ENCODE data around the gene TDRD10. TPM values are rescaled to one million over a fixed set of nuclear protein-coding genes. Genes with fewer than 3 reads are reported as not detected.
A peak's percentile ranks its signal among the peaks of the same experiment; 100 is the strongest.

The TDRD10 gene
- total and polyA plus RNA-seq, 2 of the 8 experiments (the other 6 are each of a cell fraction or from before 2014, with no cell fraction given): 0.15 to 0.27 TPM

DNA sequence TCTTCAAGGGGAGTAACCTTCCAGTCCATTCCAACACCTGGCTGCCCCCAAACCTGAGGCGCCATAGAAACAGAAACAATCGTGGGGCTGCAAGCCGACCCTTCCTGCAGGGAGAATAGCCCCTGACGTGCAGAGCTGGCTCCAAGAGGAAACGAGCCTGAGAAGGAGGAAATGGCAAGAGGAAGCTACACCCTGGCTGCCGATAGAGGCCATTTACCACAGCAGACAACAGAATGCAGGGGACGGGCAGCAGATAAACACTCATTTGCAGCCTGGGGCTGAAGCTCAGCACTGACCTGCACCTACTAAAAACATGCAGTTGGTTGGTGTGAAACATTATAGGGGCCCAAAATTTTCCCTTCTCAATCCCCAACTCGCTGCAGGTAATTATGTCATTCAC lies 8.7 kb upstream of the TDRD10 start:
- no peaks in the 10 kb centered on the region for H3K9me3 ChIP-seq (ENCODE audit: insufficient read depth in 2 of 2, low read depth in 1 of 2, low read length in 1 of 2)
- no peak overlapping the region for H3K9ac ChIP-seq (replicated peaks in 1 of 4; ENCODE audit: extremely low read depth in 1 of 4, low read depth in 3 of 4, low read length in 3 of 4)
- no peak overlapping the region for H3K4me3 ChIP-seq (ENCODE audit: extremely low read depth in 1 of 4, insufficient read depth in 2 of 4, low read depth in 3 of 4, low read length in 4 of 4)
- no peak overlapping the region; the same call in 1 of the 2 replicates for H4K8ac ChIP-seq (ENCODE audit: extremely low read depth, insufficient read depth, low read length)
- H3K4me2 ChIP-seq (ENCODE audit: insufficient read depth in 1 of 2, low read depth in 2 of 2, low read length in 2 of 2): 0 out of 4 replicates have a peak overlapping the region, but pooled peaks of 1 of the 2 experiments have one; percentile 13
- TF ChIP-seq RFX5 (IDR thresholded peaks at IDR 0.05; ENCODE audit: borderline replicate concordance, low read depth, low read length) (no peak), KDM1A (IDR thresholded peaks at IDR 0.05; ENCODE audit: borderline replicate concordance, low read length) (no peak), RAD21 (IDR thresholded peaks at IDR 0.05 in 1 of 2, conservative IDR thresholded peaks at IDR 0.05 in 1 of 2; ENCODE audit: low read depth in 2 of 2, low read length in 2 of 2) (no peak), BRCA1 (IDR thresholded peaks at IDR 0.05; ENCODE audit: low read depth, low read length) (no peak), SIRT6 (IDR thresholded peaks at IDR 0.05; ENCODE audit: low read length) (no peak), CBX5 (IDR thresholded peaks at IDR 0.05; ENCODE audit: low read depth, low read length) (no peak), KDM5A (IDR thresholded peaks at IDR 0.05; ENCODE audit: low read length) (no peak), JUND (IDR thresholded peaks at IDR 0.05; ENCODE audit: low read length) (no peak), ZNF274 (IDR thresholded peaks at IDR 0.05; ENCODE audit: borderline replicate concordance, extremely low read depth, low read length) (no peak), RBBP5 (IDR thresholded peaks at IDR 0.05; ENCODE audit: borderline replicate concordance, low read depth, low read length) (no peak), SIX5 (IDR thresholded peaks at IDR 0.05; ENCODE audit: low read depth, low read length) (no peak), MAFK (IDR thresholded peaks at IDR 0.05; ENCODE audit: low read depth, low read length) (no peak), EP300 (IDR thresholded peaks at IDR 0.05; ENCODE audit: borderline replicate concordance in 1 of 2, low read depth in 2 of 2, low read length in 2 of 2) (no peak), POU5F1 (IDR thresholded peaks at IDR 0.05; ENCODE audit: low read depth, low read length) (no peak)
- H3K79me2 ChIP-seq (ENCODE audit: control insufficient read depth in 1 of 2, insufficient read depth in 2 of 2, low read length in 2 of 2): no peaks in the 10 kb centered on the region
- H3K27ac ChIP-seq (ENCODE audit: low read depth, low read length): no peak overlapping the region
- ChIA-PET CTCF (ENCODE audit: partially characterized antibody) (interaction anchor here (0.9 to 2.0 kb wide), 3 partner anchors 14 to 54 kb away, joined by 4 to 8 read pairs (median 4); no protein-coding TSS in a partner anchor), POLR2A (ENCODE audit: partially characterized antibody) (interaction anchor here (0.6 to 0.8 kb wide), 2 partner anchors 535 to 1040 kb away, joined by 3 to 5 read pairs; partner anchors contain the start of gene CRTC2)
- no peak overlapping the region for H3K23ac ChIP-seq (ENCODE audit: insufficient read length)
- H2BK15ac ChIP-seq (ENCODE audit: low read length): no peak overlapping the region
- no peaks in the 10 kb centered on the region for H3K36me3 ChIP-seq (ENCODE audit: control insufficient read depth in 2 of 4, insufficient read depth in 4 of 4, low read length in 3 of 4)
- H3K56ac ChIP-seq (replicated peaks; ENCODE audit: insufficient read length, low read depth, low read length): no peak overlapping the region
- no peak overlapping the region for H4K5ac ChIP-seq (ENCODE audit: insufficient read length, low read depth, low read length)
- H3K18ac ChIP-seq (ENCODE audit: extremely low read depth, low read length): no peak overlapping the region
- FAIRE-seq: no peak
- no peaks in the 10 kb centered on the region for H3K79me1 ChIP-seq (ENCODE audit: low read depth, low read length)
- no peak overlapping the region for H3K4ac ChIP-seq (replicated peaks; ENCODE audit: insufficient read length, low read depth, low read length)
- no peak overlapping the region for H2AK5ac ChIP-seq (ENCODE audit: low read depth, low read length)
- WGBS, 2 experiments (ENCODE audit: extremely low coverage in 1 of 2, insufficient coverage in 1 of 2, insufficient read length in 1 of 2, insufficient replicate concordance in 2 of 2, low coverage in 1 of 2, low lambda C conversion rate in 2 of 2, missing lambda C conversion rate in 1 of 2): 53% methylated on average over 8 of the region's 8 CpGs; no CpG with 5 or more reads in 1 of the 2 experiments
- no peaks in the 10 kb centered on the region for H3K23me2 ChIP-seq (ENCODE audit: low read depth, low read length)
- H3K27me3 ChIP-seq (replicated peaks in 1 of 4; ENCODE audit: control insufficient read depth in 3 of 4, extremely low read depth in 1 of 4, insufficient read depth in 3 of 4, low read length in 3 of 4): no peaks in the 10 kb centered on the region
- H2BK120ac ChIP-seq (replicated peaks; ENCODE audit: low read depth, low read length): no peak overlapping the region
- H4K91ac ChIP-seq (replicated peaks; ENCODE audit: insufficient read length, low read length): no peak overlapping the region
- H2BK20ac ChIP-seq (ENCODE audit: low read length): no peak overlapping the region
- H3K14ac ChIP-seq (ENCODE audit: insufficient read length): no peak overlapping the region
- DNase-seq (ENCODE audit: low read depth in 1 of 2, low spot score in 2 of 2): no peak
- peaks cover 0 to 4% (median 1%) of the 10 kb centered on the region in 4 experiments; a peak in 2 of 7 replicates for H3K4me1 ChIP-seq (replicated peaks in 1 of 4; ENCODE audit: control insufficient read depth in 3 of 4, insufficient read depth in 4 of 4, low read length in 3 of 4)
- no peak overlapping the region for H2BK12ac ChIP-seq (ENCODE audit: low read depth, low read length)
- no peaks in the 10 kb centered on the region for H4K20me1 ChIP-seq (replicated peaks in 1 of 2; ENCODE audit: control insufficient read depth in 1 of 2, insufficient read depth in 2 of 2, low read length in 2 of 2)
- no peak overlapping the region for H2AFZ ChIP-seq (ENCODE audit: low read length)
- H2BK5ac ChIP-seq (ENCODE audit: low read depth, low read length): no peak overlapping the region

All from H1 (cell line).